Suprapubic skin (tissue), 4 donors: ENCODE results near the gene GGTLC1. TPM values are rescaled to one million over a fixed set of nuclear protein-coding genes. Genes with fewer than 3 reads are reported as not detected.
A peak's percentile ranks its signal among the peaks of the same experiment; 100 is the strongest.

Source experiments
- DNase-seq, 2 donors: peaks; one replicate each; pipeline ENCODE4 v3.0.0-alpha.2; 2019; ENCODE audit warnings: low spot score in 2 of 2
- H3K27ac ChIP-seq: fragments of 200-600 bp; sonication (generic); one replicate; pipeline ENCODE4 v1.5.1; 2019
- H3K27me3 ChIP-seq: fragments of 200-600 bp; sonication (generic); one replicate; pipeline ENCODE4 v1.5.1; 2019
- H3K36me3 ChIP-seq: fragments of 200-600 bp; sonication (generic); one replicate; pipeline ENCODE4 v1.5.1; 2019
- H3K4me1 ChIP-seq: fragments of 200-600 bp; sonication (generic); one replicate; pipeline ENCODE4 v1.5.1; 2019
- H3K4me3 ChIP-seq: fragments of 200-600 bp; sonication (generic); one replicate; pipeline ENCODE4 v1.5.1; 2019; ENCODE audit warnings: mild to moderate bottlenecking
- H3K9me3 ChIP-seq: fragments of 200-600 bp; sonication (generic); one replicate; pipeline ENCODE4 v1.5.1; 2019
- CTCF ChIP-seq, 2 donors: fragments of 200-600 bp in 1 of 2; fragments of 450-650 bp in 1 of 2; sonication (generic) in 1 of 2; IDR thresholded peaks; one replicate each; pipeline ENCODE4 v1.5.1; 2016 to 2019; ENCODE audit warnings: antibody characterized with exemption in 2 of 2, mild to moderate bottlenecking in 1 of 2, moderate library complexity in 1 of 2
- POLR2AphosphoS5 ChIP-seq, 3 donors: sonication (generic); formaldehyde crosslinking; IDR thresholded peaks; one replicate each; pipeline ENCODE4 v1.6.1; 2017; ENCODE audit warnings: antibody characterized with exemption in 3 of 3
- WGBS: methylation state at CpG from one replicate; pipeline ENCODE4 v1.1.5; 2018; 5-methylcytosine and 5-hydroxymethylcytosine counted together
- total RNA-seq, 4 donors: library from RNA; depleted of rRNA; stranded (reverse); fragments of >200 nt; gene quantifications; one replicate each; pipeline ENCODE4 v1.1.0, GENCODE V29; 2016

The GGTLC1 gene
- total RNA-seq, 4 donors from 2014 or later = not detected

GRCh38 chr20:23937303-23938117 lies 51.1 kb downstream of the GGTLC1 start:
- peak; percentile 47 to 82 for TF ChIP-seq CTCF (IDR thresholded peaks at IDR 0.05)
- no peak for TF ChIP-seq POLR2AphosphoS5 (IDR thresholded peaks at IDR 0.05)
- 0% methylated on average over 3 of the region's 3 CpGs for WGBS
- H3K27ac ChIP-seq = no peak overlapping the region
- no peak overlapping the region for H3K4me3 ChIP-seq
- no peaks in the 10 kb centered on the region for H3K9me3 ChIP-seq
- H3K27me3 ChIP-seq = no peaks in the 10 kb centered on the region
- H3K36me3 ChIP-seq = no peaks in the 10 kb centered on the region
- DNase-seq = no peak
- H3K4me1 ChIP-seq = no peaks in the 10 kb centered on the region

Other genes with a start within 250 kb of the GGTLC1 start
- 10 to 100 TPM in 1 of 4 donors, not detected in 3; 11.2 TPM for gene CST1, start 237.8 kb downstream of the GGTLC1 start, total RNA-seq
- gene CST2, start 162.1 kb downstream of the GGTLC1 start, total RNA-seq = 1 to 10 TPM in 2 of 4 donors, not detected in 2; 1.1 to 2.2 TPM
- gene CST5, start 109.0 kb downstream of the GGTLC1 start, total RNA-seq = not detected